Aorta (tissue), 5 donors: ENCODE data around the gene MED25. TPM values are rescaled to one million over a fixed set of nuclear protein-coding genes. Genes with fewer than 3 reads are reported as not detected.
"Not testable (repeated sequence)": the region's sequence is repeated elsewhere in the genome, so short reads cannot be mapped to it uniquely, and the experiment has no call there.

ENCODE experiments used
- ATAC-seq: fragments of 200-7000 bp; cut with Tn5 transposase; one replicate; pipeline ENCODE4 v1.9.1; 2022; ENCODE audit warnings: moderate library complexity; ENCODE audit not compliant: low FRiP score
- DNase-seq, 2 donors: peaks; one replicate each; pipeline ENCODE4 v3.0.0-alpha.2; 2020
- H3K27ac ChIP-seq, 2 donors: one replicate each; pipeline ENCODE4 v1.5.1; 2013; ENCODE audit warnings: low read length in 2 of 2, mild to moderate bottlenecking in 2 of 2, moderate library complexity in 2 of 2, control low read depth in 1 of 2, inconsistent platforms in 1 of 2, low read depth in 1 of 2
- H3K27me3 ChIP-seq, 2 donors: one replicate each; pipeline ENCODE4 v1.6.1; 2013; ENCODE audit warnings: control low read depth in 1 of 2, low read length in 1 of 2, mild to moderate bottlenecking in 1 of 2, moderate library complexity in 1 of 2; ENCODE audit not compliant: insufficient read depth in 2 of 2, control insufficient read depth in 1 of 2
- H3K36me3 ChIP-seq, 2 donors: one replicate each; pipeline ENCODE4 v1.6.1; 2013; ENCODE audit warnings: control low read depth in 1 of 2, low read length in 1 of 2, mild to moderate bottlenecking in 1 of 2; ENCODE audit not compliant: insufficient read depth in 2 of 2, control insufficient read depth in 1 of 2
- H3K4me1 ChIP-seq, 2 donors: one replicate each; pipeline ENCODE4 v1.6.1; 2013; ENCODE audit warnings: low read length in 2 of 2, control low read depth in 1 of 2, mild to moderate bottlenecking in 1 of 2, moderate library complexity in 1 of 2; ENCODE audit not compliant: insufficient read depth in 2 of 2, control insufficient read depth in 1 of 2
- H3K4me3 ChIP-seq, 2 donors: one replicate each; pipeline ENCODE4 v1.5.1; 2013; ENCODE audit warnings: low read length in 2 of 2, control low read depth in 1 of 2, mild to moderate bottlenecking in 1 of 2
- H3K9me3 ChIP-seq: one replicate; pipeline ENCODE4 v1.6.1; 2013; ENCODE audit warnings: mild to moderate bottlenecking, low read length; ENCODE audit not compliant: control insufficient read depth
- WGBS, 2 donors: extraction: QIAGEN DNeasy Blood & Tissue Kit; methylation state at CpG; one replicate each; pipeline ENCODE4 v1.1.7; 2013; 5-methylcytosine and 5-hydroxymethylcytosine counted together
- intact Hi-C, 2 donors: fragments of 100-400 bp; cut with DNase I; formaldehyde crosslinking; loops; one replicate each; pipeline versions ENCODE4 v1.14.2 to v1.15.0; 2022
- polyA plus RNA-seq, 2 donors: library from polyadenylated mRNA; stranded (reverse); fragments of 200-250 nt; gene quantifications; one replicate each; pipeline ENCODE4 v1.2.3, GENCODE V29; 2013
- total RNA-seq, 2 donors: library from RNA; stranded (reverse); fragmentation: NEBNext Ultra II Directional; extraction: Animal tissue kit (Norgen Biotek cat#: 25700); gene quantifications; one replicate each; pipeline ENCODE4 v1.2.1, GENCODE V29; 2021
- donor health status: healthy with polysubstance abuse.
- donor health status: Bipolar disorder and iron deficiency.
- donor health status: DM: no; HTN: no; CAD: no.
- donor health status: DM: no; HTN: no; CAD: no.
- donor health status: DM: yes; HTN: yes; CAD: no.

MED25 gene
- total and polyA plus RNA-seq, 4 donors, result 18.3 to 52.8 (median 33.7) TPM

- no peaks in the 10 kb centered on the region for H3K36me3 ChIP-seq
- H3K4me3 ChIP-seq, result peak overlapping the region; percentile 1 to 76
- H3K4me1 ChIP-seq, result no peaks in the 10 kb centered on the region
- H3K27ac ChIP-seq, result no peak overlapping the region
- WGBS, 2 donors, result 24 to 27% methylated on average over 16 of the region's 16 CpGs
- no peaks in the 10 kb centered on the region for H3K27me3 ChIP-seq
- no peak for DNase-seq
- no peak for ATAC-seq
- intact Hi-C loops, result loop anchor here (2.0 to 5.0 kb wide), 2 partner anchors 32 to 33 kb away; partner anchors contain the start of gene PTOV1 (in 2 of the 2)
- H3K9me3 ChIP-seq, result no peaks in the 10 kb centered on the region
These were observed 721 bp downstream of the MED25 start for GRCh38 chr19:49818649-49819370.

- 73 to 80% methylated on average over 7 of the region's 7 CpGs for WGBS, 2 donors
These were observed 1.5 kb downstream of the MED25 start for GRCh38 chr19:49819452-49820115.

GRCh38 chr19:49820125-49820524 lies 2.0 kb downstream of the MED25 start:
- Histone ChIP-seq H3K4me1 (no peaks in the 10 kb centered on the region), H3K9me3 (no peaks in the 10 kb centered on the region), H3K27me3 (no peaks in the 10 kb centered on the region), H3K27ac (no peak overlapping the region), H3K4me3 (no peak overlapping the region), H3K36me3 (no peaks in the 10 kb centered on the region)
- no peak for DNase-seq
- WGBS, 2 donors, result 74 to 79% methylated on average over 10 of the region's 10 CpGs
- intact Hi-C loops, result no loop called here
- ATAC-seq, result no peak

More at GRCh38 chr19:49819452-49820115, 1.5 kb downstream of the MED25 start:
- ATAC-seq, H3K27me3 ChIP-seq, H3K36me3 ChIP-seq, H3K4me1 ChIP-seq, DNase-seq, H3K27ac ChIP-seq, H3K9me3 ChIP-seq, H3K4me3 ChIP-seq: not testable (repeated sequence)
- intact Hi-C loops, result loop anchor here (2.0 to 5.0 kb wide), 2 partner anchors 31 to 33 kb away; partner anchors contain the start of gene PTOV1 (in 2 of the 2)

DNA sequence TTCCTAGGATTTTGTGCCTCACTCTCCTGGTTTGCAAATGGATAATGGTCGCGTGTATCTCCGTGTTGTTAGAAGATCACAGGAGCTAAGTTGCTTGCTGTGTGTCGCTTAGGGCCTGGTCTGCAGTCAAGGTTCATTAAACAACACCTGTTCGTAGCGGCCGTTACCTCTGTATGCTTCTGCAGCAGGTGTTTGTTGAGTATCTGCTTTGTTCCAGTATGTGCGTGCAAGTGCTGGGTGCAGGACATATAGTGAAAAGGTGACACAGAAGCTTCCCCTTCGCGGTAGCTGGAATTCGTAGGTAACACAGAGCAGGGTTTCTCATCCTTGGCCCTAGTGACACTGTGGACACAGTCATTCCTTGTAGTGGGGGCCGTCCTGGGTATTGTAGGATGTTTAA lies 5.4 kb downstream of the MED25 start:
- intact Hi-C loops, result no loop called here
- Histone ChIP-seq H3K4me1 (no peaks in the 10 kb centered on the region), H3K27ac (no peak overlapping the region), H3K9me3 (no peaks in the 10 kb centered on the region), H3K27me3 (no peaks in the 10 kb centered on the region), H3K4me3 (no peak overlapping the region), H3K36me3 (no peaks in the 10 kb centered on the region)
- DNase-seq (no peak), ATAC-seq (no peak)
- 92 to 94% methylated on average over 12 of the region's 12 CpGs for WGBS, 2 donors

DNA sequence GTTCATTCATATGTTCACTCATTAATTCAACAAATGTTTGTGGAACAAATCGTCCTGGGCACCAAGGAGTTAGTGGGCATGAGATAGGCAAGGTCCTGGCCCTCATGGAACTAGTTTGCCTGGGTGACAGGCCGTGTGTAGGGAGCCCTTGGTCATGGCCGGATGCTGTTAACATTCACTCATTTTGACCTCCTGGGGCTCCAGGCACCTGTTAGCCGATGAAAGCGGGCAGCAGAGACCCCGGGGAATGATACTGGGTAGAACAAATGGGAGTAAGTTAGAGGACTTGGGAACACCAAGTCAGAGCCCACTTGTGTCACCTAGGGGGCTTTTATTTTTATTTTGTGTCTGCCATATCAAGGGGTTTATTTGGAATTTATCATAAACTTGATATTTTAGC lies 6.6 kb downstream of the MED25 start:
- intact Hi-C loops, result no loop called here
- whole genome bisulfite sequencing, 2 donors, result 85 to 89% methylated on average over 6 of the region's 6 CpGs

DNA sequence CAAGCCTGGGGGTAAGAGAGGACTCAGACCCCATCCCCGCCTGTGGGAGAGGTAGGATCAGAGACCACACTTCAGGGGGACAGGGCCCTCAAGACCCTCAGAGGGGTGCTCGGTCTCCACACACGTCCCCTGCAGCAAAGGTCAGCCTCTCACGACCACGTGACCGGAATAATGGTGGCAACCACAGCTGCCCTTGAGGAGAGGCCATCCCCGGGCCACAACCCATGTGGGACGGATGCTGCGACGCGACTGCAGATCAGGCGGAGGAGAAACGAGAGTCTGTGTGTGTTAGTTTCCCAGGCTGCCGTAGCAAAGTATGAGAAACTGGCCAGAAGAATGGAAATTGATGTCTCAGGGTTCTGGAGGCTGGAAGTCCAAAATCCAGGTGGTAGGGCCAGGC lies 8.9 kb downstream of the MED25 start:
- intact Hi-C loops, result no loop called here
- no peak overlapping the region for H3K4me3 ChIP-seq
- no peaks in the 10 kb centered on the region for H3K9me3 ChIP-seq
- no peaks in the 10 kb centered on the region for H3K27me3 ChIP-seq
- H3K4me1 ChIP-seq, result no peaks in the 10 kb centered on the region
- H3K36me3 ChIP-seq, result no peaks in the 10 kb centered on the region
- H3K27ac ChIP-seq, result no peak overlapping the region
- WGBS, 2 donors, result 90% methylated on average over 14 of the region's 14 CpGs
- ATAC-seq (no peak), DNase-seq (no peak)

More for the DNA sequence above, 6.6 kb downstream of the MED25 start:
- ATAC-seq (no peak), DNase-seq (no peak)
- Histone ChIP-seq H3K4me1 (no peaks in the 10 kb centered on the region), H3K9me3 (no peaks in the 10 kb centered on the region), H3K27me3 (no peaks in the 10 kb centered on the region), H3K4me3 (no peak overlapping the region), H3K27ac (no peak overlapping the region), H3K36me3 (no peaks in the 10 kb centered on the region)

DNA sequence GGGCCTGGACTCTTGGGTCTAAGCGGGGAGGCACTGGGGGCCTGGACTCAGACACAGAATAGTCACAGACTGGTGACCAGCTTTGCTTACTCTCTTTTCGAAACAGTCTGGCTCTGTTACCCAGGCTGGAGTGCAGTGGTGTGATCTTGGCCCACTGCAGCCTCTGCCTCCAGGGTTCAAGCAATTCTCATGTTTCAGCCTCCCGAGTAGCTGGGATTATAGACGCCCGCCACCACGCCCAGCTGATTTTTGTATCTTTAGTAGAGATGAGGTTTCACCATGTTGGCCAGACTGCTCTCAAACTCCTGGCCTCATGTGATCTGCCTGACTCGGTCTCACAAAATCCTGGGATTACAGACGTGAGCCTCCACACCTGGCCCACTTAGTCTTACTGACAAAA lies 11.1 kb downstream of the MED25 start:
- H3K4me3 ChIP-seq, result no peak overlapping the region
- no peak overlapping the region for H3K27ac ChIP-seq
- H3K36me3 ChIP-seq, result no peaks in the 10 kb centered on the region
- no peak for ATAC-seq
- 90 to 91% methylated on average over 8 of the region's 8 CpGs for WGBS, 2 donors
- no peaks in the 10 kb centered on the region for H3K9me3 ChIP-seq
- intact Hi-C loops, result no loop called here
- no peaks in the 10 kb centered on the region for H3K27me3 ChIP-seq
- H3K4me1 ChIP-seq, result no peaks in the 10 kb centered on the region
- no peak for DNase-seq

DNA sequence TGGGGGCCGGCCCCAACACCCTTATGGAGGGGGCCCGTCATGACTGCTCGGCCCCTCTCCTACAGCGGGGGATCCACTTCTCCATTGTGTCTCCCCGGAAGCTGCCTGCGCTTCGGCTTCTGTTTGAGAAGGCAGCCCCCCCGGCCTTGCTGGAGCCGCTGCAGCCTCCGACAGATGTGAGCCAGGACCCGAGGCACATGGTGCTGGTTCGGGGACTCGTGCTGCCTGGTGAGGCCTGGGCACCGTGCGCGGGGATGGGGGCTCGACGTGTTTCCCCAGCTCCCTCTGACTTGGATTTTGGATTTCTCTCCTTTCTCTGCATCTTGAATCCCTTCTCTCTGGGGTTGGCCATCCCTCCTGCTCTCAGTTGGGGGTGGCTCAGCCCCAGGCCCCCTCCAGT lies 11.6 kb downstream of the MED25 start:
- intact Hi-C loops, result no loop called here
- H3K27me3 ChIP-seq, result no peaks in the 10 kb centered on the region
- ATAC-seq (no peak), DNase-seq (no peak)
- no peak overlapping the region for H3K4me3 ChIP-seq
- no peaks in the 10 kb centered on the region for H3K36me3 ChIP-seq
- WGBS, 2 donors, result 94 to 95% methylated on average over 13 to 18 of the region's 18 CpGs
- H3K9me3 ChIP-seq, result no peaks in the 10 kb centered on the region
- H3K4me1 ChIP-seq, result no peaks in the 10 kb centered on the region
- H3K27ac ChIP-seq, result no peak overlapping the region

GRCh38 chr19:49830766-49831165 lies 12.7 kb downstream of the MED25 start:
- no peaks in the 10 kb centered on the region for H3K9me3 ChIP-seq
- no peaks in the 10 kb centered on the region for H3K36me3 ChIP-seq
- no peaks in the 10 kb centered on the region for H3K27me3 ChIP-seq
- no peak overlapping the region for H3K27ac ChIP-seq
- WGBS, 2 donors, result 94 to 95% methylated on average over 12 of the region's 12 CpGs
- ATAC-seq (no peak), DNase-seq (no peak)
- H3K4me3 ChIP-seq, result no peak overlapping the region
- intact Hi-C loops, result no loop called here
- H3K4me1 ChIP-seq, result no peaks in the 10 kb centered on the region
